Measurements from ENCODE around the gene TTC4. TPM values are rescaled to one million over a fixed set of nuclear protein-coding genes. Genes with fewer than 3 reads are reported as not detected.
A peak's percentile ranks its signal among the peaks of the same experiment; 100 is the strongest.

TTC4 gene
- total RNA-seq, 2 donors from 2014 or later = 15.9 to 17.4 TPM

- H3K27ac ChIP-seq = no peak overlapping the region
- TF ChIP-seq POLR2AphosphoS5 (IDR thresholded peaks at IDR 0.05) (no peak), POLR2A (IDR thresholded peaks at IDR 0.05) (no peak), CTCF (IDR thresholded peaks at IDR 0.05) (no peak)
- no peaks in the 10 kb centered on the region for H3K4me1 ChIP-seq (replicated peaks)
- no peak for DNase-seq (ENCODE audit: low spot score)
- no peak overlapping the region for H3K4me3 ChIP-seq
- intact Hi-C loops (cut with DNase I) = no loop called here
- WGBS = 81% methylated on average over 2 of the region's 2 CpGs
- no peaks in the 10 kb centered on the region for H3K27me3 ChIP-seq (replicated peaks; ENCODE audit: insufficient read depth)
- no peaks in the 10 kb centered on the region for H3K9me3 ChIP-seq
- H3K36me3 ChIP-seq = no peaks in the 10 kb centered on the region
These were observed 68.4 kb downstream of the TTC4 start for GRCh38 chr1:54784066-54784465.

- Histone ChIP-seq H3K4me3 (no peak overlapping the region), H3K27me3 (replicated peaks; ENCODE audit: insufficient read depth) (no peaks in the 10 kb centered on the region), H3K36me3 (no peaks in the 10 kb centered on the region), H3K27ac (no peak overlapping the region), H3K9me3 (no peaks in the 10 kb centered on the region), H3K4me1 (replicated peaks) (no peaks in the 10 kb centered on the region)
- 92% methylated on average over 8 of the region's 8 CpGs for WGBS
- DNase-seq (ENCODE audit: low spot score) = no peak
- intact Hi-C loops (cut with DNase I) = no loop called here
- TF ChIP-seq POLR2A (IDR thresholded peaks at IDR 0.05) (no peak), POLR2AphosphoS5 (IDR thresholded peaks at IDR 0.05) (no peak), CTCF (IDR thresholded peaks at IDR 0.05) (no peak)
These were observed 71.1 kb downstream of the TTC4 start for GRCh38 chr1:54786778-54787177.

GRCh38 chr1:54787604-54788003 is 71.9 kb downstream of the TTC4 start:
- Histone ChIP-seq H3K9me3 (no peaks in the 10 kb centered on the region), H3K36me3 (no peaks in the 10 kb centered on the region), H3K27me3 (replicated peaks; ENCODE audit: insufficient read depth) (no peaks in the 10 kb centered on the region), H3K4me1 (replicated peaks) (no peaks in the 10 kb centered on the region), H3K4me3 (no peak overlapping the region), H3K27ac (no peak overlapping the region)
- intact Hi-C loops (cut with DNase I) = no loop called here
- no peak for DNase-seq (ENCODE audit: low spot score)
- WGBS = 85% methylated on average over 11 of the region's 11 CpGs
- TF ChIP-seq POLR2A (IDR thresholded peaks at IDR 0.05) (no peak), CTCF (IDR thresholded peaks at IDR 0.05) (no peak), POLR2AphosphoS5 (IDR thresholded peaks at IDR 0.05) (no peak)

- 43% methylated on average over 5 of the region's 5 CpGs for WGBS
- Histone ChIP-seq H3K4me1 (replicated peaks) (no peaks in the 10 kb centered on the region), H3K9me3 (no peaks in the 10 kb centered on the region), H3K27me3 (replicated peaks; ENCODE audit: insufficient read depth) (no peaks in the 10 kb centered on the region), H3K27ac (no peak overlapping the region), H3K4me3 (no peak overlapping the region), H3K36me3 (no peaks in the 10 kb centered on the region)
- TF ChIP-seq CTCF (IDR thresholded peaks at IDR 0.05) (no peak), POLR2A (IDR thresholded peaks at IDR 0.05) (no peak), POLR2AphosphoS5 (IDR thresholded peaks at IDR 0.05) (no peak)
- intact Hi-C loops (cut with DNase I) = no loop called here
- no peak for DNase-seq (ENCODE audit: low spot score)
These were observed 72.8 kb downstream of the TTC4 start for GRCh38 chr1:54788459-54788858.

GRCh38 chr1:54791880-54792522 is 76.3 kb downstream of the TTC4 start:
- Histone ChIP-seq H3K36me3 (no peaks in the 10 kb centered on the region), H3K9me3 (no peaks in the 10 kb centered on the region), H3K4me1 (replicated peaks) (no peaks in the 10 kb centered on the region), H3K4me3 (no peak overlapping the region), H3K27me3 (replicated peaks; ENCODE audit: insufficient read depth) (no peaks in the 10 kb centered on the region), H3K27ac (no peak overlapping the region)
- intact Hi-C loops (cut with DNase I) = no loop called here
- WGBS = 90% methylated on average over 13 of the region's 13 CpGs
- TF ChIP-seq CTCF (IDR thresholded peaks at IDR 0.05) (peak in 3 of 4 experiments; percentile 13 to 29 (median 27)), POLR2AphosphoS5 (IDR thresholded peaks at IDR 0.05) (no peak), POLR2A (IDR thresholded peaks at IDR 0.05) (no peak)
- DNase-seq (ENCODE audit: low spot score) = no peak
